ENCODE data around the gene TEAD1. TPM values are rescaled to one million over a fixed set of nuclear protein-coding genes. Genes with fewer than 3 reads are reported as not detected.

TEAD1 gene
- total and polyA plus RNA-seq, 4 donors, result 9.1 to 38.4 (median 10.7) TPM

GRCh38 chr11:12793506-12793905 is 119.3 kb downstream of the TEAD1 start:
- no peak for DNase-seq (ENCODE audit: low spot score)
- 77% methylated on average over 2 of the region's 2 CpGs for WGBS
- Histone ChIP-seq H3K9ac (ENCODE audit: low read depth in 1 of 2, low read length in 2 of 2) (no peak overlapping the region), H3K4me1 (ENCODE audit: control insufficient read depth in 4 of 4, insufficient read depth in 4 of 4, low read length in 3 of 4) (peaks cover 0 to 6% (median 0%) of the 10 kb centered on the region in 4 donors), H3K9me3 (ENCODE audit: control insufficient read depth in 4 of 4, low read length in 3 of 4) (no peaks in the 10 kb centered on the region), H3K36me3 (ENCODE audit: control insufficient read depth in 4 of 4, insufficient read depth in 3 of 4, low read depth in 1 of 4, low read length in 3 of 4) (peaks cover 0 to 4% (median 2%) of the 10 kb centered on the region in 4 donors), H3K27me3 (ENCODE audit: control insufficient read depth in 4 of 4, insufficient read depth in 4 of 4, low read length in 3 of 4) (no peaks in the 10 kb centered on the region), H3K4me3 (ENCODE audit: low read depth in 1 of 3, low read length in 3 of 3) (no peak overlapping the region), H3K27ac (ENCODE audit: low read depth in 1 of 2, low read length in 2 of 2) (no peak overlapping the region)
- no peak for TF ChIP-seq FOXA2 (IDR thresholded peaks at IDR 0.05)
- TF ChIP-seq RXRA (IDR thresholded peaks at IDR 0.05), result no peak
- no peak for TF ChIP-seq RAD21 (IDR thresholded peaks at IDR 0.05)
- TF ChIP-seq TAF1 (conservative IDR thresholded peaks at IDR 0.05), result no peak
- no peak for TF ChIP-seq ZBTB33 (IDR thresholded peaks at IDR 0.05)

- Histone ChIP-seq H3K27me3 (ENCODE audit: control insufficient read depth in 4 of 4, insufficient read depth in 4 of 4, low read length in 3 of 4) (no peaks in the 10 kb centered on the region), H3K9ac (ENCODE audit: low read depth in 1 of 2, low read length in 2 of 2) (no peak overlapping the region), H3K4me1 (ENCODE audit: control insufficient read depth in 4 of 4, insufficient read depth in 4 of 4, low read length in 3 of 4) (peaks cover 0 to 15% (median 5%) of the 10 kb centered on the region in 4 donors), H3K27ac (ENCODE audit: low read depth in 1 of 2, low read length in 2 of 2) (no peak overlapping the region), H3K9me3 (ENCODE audit: control insufficient read depth in 4 of 4, low read length in 3 of 4) (no peaks in the 10 kb centered on the region), H3K36me3 (ENCODE audit: control insufficient read depth in 4 of 4, insufficient read depth in 3 of 4, low read depth in 1 of 4, low read length in 3 of 4) (peaks cover 0 to 4% (median 2%) of the 10 kb centered on the region in 4 donors), H3K4me3 (ENCODE audit: low read depth in 1 of 3, low read length in 3 of 3) (no peak overlapping the region)
- no peak for DNase-seq (ENCODE audit: low spot score)
- 85% methylated on average over 7 of the region's 7 CpGs for WGBS
- no peak for TF ChIP-seq REST (IDR thresholded peaks at IDR 0.05)
- TF ChIP-seq SP1 (IDR thresholded peaks at IDR 0.05), result no peak
- TF ChIP-seq TAF1 (conservative IDR thresholded peaks at IDR 0.05), result no peak
- TF ChIP-seq RAD21 (IDR thresholded peaks at IDR 0.05), result no peak
- no peak for TF ChIP-seq MAX (IDR thresholded peaks at IDR 0.05)
These were observed 120.5 kb downstream of the TEAD1 start for GRCh38 chr11:12794576-12795230.

GRCh38 chr11:12797996-12798395 is 123.8 kb downstream of the TEAD1 start:
- peaks cover 0 to 21% (median 15%) of the 10 kb centered on the region in 4 donors for H3K4me1 ChIP-seq (ENCODE audit: control insufficient read depth in 4 of 4, insufficient read depth in 4 of 4, low read length in 3 of 4)
- H3K36me3 ChIP-seq (ENCODE audit: control insufficient read depth in 4 of 4, insufficient read depth in 3 of 4, low read depth in 1 of 4, low read length in 3 of 4), result peaks cover 0 to 4% (median 2%) of the 10 kb centered on the region in 4 donors
- no peak overlapping the region for H3K9ac ChIP-seq (ENCODE audit: low read depth in 1 of 2, low read length in 2 of 2)
- TF ChIP-seq HNF4A (conservative IDR thresholded peaks at IDR 0.05) (no peak), TAF1 (conservative IDR thresholded peaks at IDR 0.05) (no peak), MAX (IDR thresholded peaks at IDR 0.05) (no peak), YY1 (IDR thresholded peaks at IDR 0.05) (no peak), RAD21 (IDR thresholded peaks at IDR 0.05) (no peak), HNF4G (IDR thresholded peaks at IDR 0.05) (no peak), ATF3 (IDR thresholded peaks at IDR 0.05) (no peak), FOXA1 (IDR thresholded peaks at IDR 0.05) (no peak), FOXA2 (IDR thresholded peaks at IDR 0.05) (no peak), NR2F2 (IDR thresholded peaks at IDR 0.05) (no peak), ZBTB33 (IDR thresholded peaks at IDR 0.05) (no peak), CTCF (IDR thresholded peaks at IDR 0.05; ENCODE audit: low read depth, low read length, missing input control) (no peak)
- WGBS, result 96% methylated on average over 3 of the region's 3 CpGs
- no peak overlapping the region for H3K4me3 ChIP-seq (ENCODE audit: low read depth in 1 of 3, low read length in 3 of 3)
- no peaks in the 10 kb centered on the region for H3K9me3 ChIP-seq (ENCODE audit: control insufficient read depth in 4 of 4, low read length in 3 of 4)
- no peak for DNase-seq (ENCODE audit: low spot score)
- no peaks in the 10 kb centered on the region for H3K27me3 ChIP-seq (ENCODE audit: control insufficient read depth in 4 of 4, insufficient read depth in 4 of 4, low read length in 3 of 4)
- H3K27ac ChIP-seq (ENCODE audit: low read depth in 1 of 2, low read length in 2 of 2), result no peak overlapping the region

Measured in liver (tissue), 9 donors.